ENCODE results near the gene LRRC47. TPM values are rescaled to one million over a fixed set of nuclear protein-coding genes. Genes with fewer than 3 reads are reported as not detected.

LRRC47 gene
- polyA plus RNA-seq, 1 experiment = 37.1 TPM

DNA sequence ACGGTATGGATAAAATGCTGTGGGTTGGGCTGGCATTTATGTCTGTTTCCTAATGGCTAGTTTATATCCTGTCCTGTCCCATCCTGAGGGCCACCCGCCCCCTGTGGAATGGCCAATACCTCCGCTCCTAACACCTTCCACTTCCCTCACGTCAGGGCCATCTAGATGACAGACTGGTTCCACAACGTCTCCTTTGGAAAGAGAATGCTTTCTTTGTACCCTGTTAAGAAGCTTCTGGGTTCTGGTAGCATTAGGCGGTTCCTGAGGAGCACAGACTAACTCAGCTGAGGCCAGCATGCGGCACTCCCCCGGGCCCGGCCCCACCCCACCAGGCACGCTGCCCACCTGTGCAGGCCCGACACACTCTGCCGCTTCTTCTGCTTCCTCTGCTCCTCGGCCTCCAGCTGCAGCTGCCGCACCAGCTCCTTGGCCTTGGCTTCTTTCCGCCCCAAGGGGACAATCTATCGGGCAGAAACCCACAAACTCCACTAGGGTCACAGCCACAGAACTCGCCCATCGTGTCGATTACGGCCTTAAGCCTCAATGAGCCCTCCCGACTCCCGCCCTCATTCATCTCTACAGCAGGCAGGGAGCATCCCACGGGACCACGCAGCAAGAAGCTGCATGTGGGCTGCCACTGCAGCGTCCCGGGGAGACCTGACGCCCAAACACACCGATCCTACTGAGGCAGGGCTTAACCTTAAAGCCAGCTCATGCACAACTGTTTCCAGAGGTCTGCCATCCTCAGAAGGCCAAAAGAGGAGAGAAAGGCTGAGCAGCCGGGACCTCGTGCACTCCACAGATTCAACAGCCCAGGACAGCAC lies 12.4 kb downstream of the LRRC47 start:
- no peaks in the 10 kb centered on the region; the same call in 1 of the 2 replicates for H3K9me3 ChIP-seq (ENCODE audit: control insufficient read depth, insufficient read depth, low read length)
- no peak for TF ChIP-seq CTCF (IDR thresholded peaks at IDR 0.05; ENCODE audit: low read depth, low read length)
- ChIA-PET CTCF (no interaction called here), POLR2A (no interaction called here)
- H3K27me3 ChIP-seq (ENCODE audit: control insufficient read depth, insufficient read depth, low read length) = no peaks in the 10 kb centered on the region
- no peak overlapping the region for H3K27ac ChIP-seq (ENCODE audit: low read depth, low read length)
- DNase-seq (ENCODE audit: low read depth, low spot score) = no peak
- no peak overlapping the region for H3K4me3 ChIP-seq (ENCODE audit: low read depth, low read length)

DNA sequence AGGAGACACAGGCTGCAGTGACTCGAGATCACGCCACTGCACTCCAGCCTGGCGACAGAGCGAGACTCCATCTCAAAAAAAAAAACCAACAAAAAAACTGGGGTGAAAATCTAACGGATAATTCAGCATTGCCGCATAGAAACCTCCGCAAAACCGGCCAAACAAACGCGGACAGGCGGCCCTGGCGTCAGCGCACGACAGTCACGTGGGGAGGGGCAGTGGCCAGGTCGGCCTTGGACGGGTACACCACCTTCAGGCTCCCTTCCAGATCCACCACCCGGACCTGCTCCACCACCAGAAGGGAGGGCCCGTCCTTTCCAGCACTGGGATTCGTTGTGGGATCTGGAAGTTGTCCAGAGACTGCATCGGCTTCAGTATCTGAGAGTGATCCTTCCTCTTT lies 15.4 kb downstream of the LRRC47 start:
- no peaks in the 10 kb centered on the region; the same call in 1 of the 2 replicates for H3K9me3 ChIP-seq (ENCODE audit: control insufficient read depth, insufficient read depth, low read length)
- H3K27me3 ChIP-seq (ENCODE audit: control insufficient read depth, insufficient read depth, low read length) = no peaks in the 10 kb centered on the region
- H3K4me3 ChIP-seq (ENCODE audit: low read depth, low read length) = no peak overlapping the region
- TF ChIP-seq CTCF (IDR thresholded peaks at IDR 0.05; ENCODE audit: low read depth, low read length) = no peak
- DNase-seq (ENCODE audit: low read depth, low spot score) = no peak
- POLR2A ChIA-PET = no interaction called here
- H3K27ac ChIP-seq (ENCODE audit: low read depth, low read length) = no peak overlapping the region
- CTCF ChIA-PET = no interaction called here

- Histone ChIP-seq H3K27ac (ENCODE audit: low read depth, low read length) (no peak overlapping the region), H3K27me3 (ENCODE audit: control insufficient read depth, insufficient read depth, low read length) (no peaks in the 10 kb centered on the region), H3K4me3 (ENCODE audit: low read depth, low read length) (no peak overlapping the region), H3K9me3 (ENCODE audit: control insufficient read depth, insufficient read depth, low read length) (no peaks in the 10 kb centered on the region; the same call in 1 of the 2 replicates)
- TF ChIP-seq CTCF (IDR thresholded peaks at IDR 0.05; ENCODE audit: low read depth, low read length) = no peak
- no peak for DNase-seq (ENCODE audit: low read depth, low spot score)
- ChIA-PET POLR2A (no interaction called here), CTCF (no interaction called here)
Observed at GRCh38 chr1:3779912-3780416, 16.3 kb downstream of the LRRC47 start.

DNA sequence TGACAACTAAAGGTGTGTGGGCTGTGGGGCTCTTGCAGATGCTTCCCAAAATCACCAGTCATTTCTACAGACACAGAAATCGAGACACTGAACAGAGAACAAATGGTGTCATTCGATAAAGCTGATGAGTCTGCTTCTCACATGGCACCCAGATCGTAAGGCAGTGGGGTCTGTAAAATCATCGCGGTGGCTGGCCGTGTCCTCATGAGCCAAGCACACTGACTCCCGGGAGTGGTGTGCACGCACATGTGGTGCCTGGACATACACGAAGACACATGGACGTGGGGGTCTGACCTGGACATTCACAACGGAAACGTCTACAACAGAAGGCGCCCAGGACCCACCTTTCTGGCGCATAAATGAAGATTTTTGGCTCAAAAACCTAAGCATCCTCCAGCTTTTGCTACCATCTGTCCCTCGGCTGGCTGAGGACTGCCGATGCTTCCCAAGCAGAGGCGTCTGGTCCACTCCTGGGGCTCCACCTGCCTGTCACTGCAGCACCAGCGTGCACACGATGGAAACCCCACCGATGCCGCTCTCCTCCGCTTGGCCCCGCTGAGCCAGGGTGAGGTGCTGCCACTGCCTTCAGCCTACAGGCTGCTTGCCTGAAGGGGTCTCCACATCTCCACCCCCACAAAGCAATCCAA lies 16.9 kb downstream of the LRRC47 start:
- H3K4me3 ChIP-seq (ENCODE audit: low read depth, low read length) = no peak overlapping the region
- H3K27me3 ChIP-seq (ENCODE audit: control insufficient read depth, insufficient read depth, low read length) = no peaks in the 10 kb centered on the region
- TF ChIP-seq CTCF (IDR thresholded peaks at IDR 0.05; ENCODE audit: low read depth, low read length) = no peak
- no peak for DNase-seq (ENCODE audit: low read depth, low spot score)
- ChIA-PET CTCF (no interaction called here), POLR2A (no interaction called here)
- no peak overlapping the region for H3K27ac ChIP-seq (ENCODE audit: low read depth, low read length)
- H3K9me3 ChIP-seq (ENCODE audit: control insufficient read depth, insufficient read depth, low read length) = no peaks in the 10 kb centered on the region; the same call in 1 of the 2 replicates

Measured in AG04450 (cell line).